HepG2 (cell line): Measurements from ENCODE around the gene ZNF860. TPM values are rescaled to one million over a fixed set of nuclear protein-coding genes. Genes with fewer than 3 reads are reported as not detected.
A peak's percentile ranks its signal among the peaks of the same experiment; 100 is the strongest.

Experiments used
- ARID5B ChIP-seq: IDR thresholded peaks from 2 replicates; pipeline ENCODE4 v1.4.0; 2020; ENCODE audit warnings: mild to moderate bottlenecking, missing genetic modification reagents
- CEBPZ ChIP-seq: IDR thresholded peaks from 2 replicates; pipeline ENCODE4 v1.6.1; 2012; ENCODE audit warnings: low read length, improper control_type of control experiment
- ELF4 ChIP-seq: sonication (generic); formaldehyde crosslinking; IDR thresholded peaks from 2 replicates; pipeline ENCODE4 v1.5.0; 2020; ENCODE audit warnings: missing genetic modification reagents, mild to moderate bottlenecking, moderate library complexity, borderline replicate concordance
- MYC ChIP-seq: sonication (generic); formaldehyde crosslinking; IDR thresholded peaks from 2 replicates; pipeline ENCODE4 v1.9.0; 2021; ENCODE audit warnings: missing genetic modification reagents, borderline replicate concordance
- PHF8 ChIP-seq: sonication (generic); formaldehyde crosslinking; IDR thresholded peaks from 2 replicates; pipeline ENCODE4 v1.5.0; 2020; ENCODE audit warnings: missing genetic modification reagents
- SALL1 ChIP-seq: sonication (generic); formaldehyde crosslinking; IDR thresholded peaks from 2 replicates; pipeline ENCODE4 v1.8.0; 2022; ENCODE audit warnings: mild to moderate bottlenecking, missing genetic modification reagents
- SALL2 ChIP-seq: sonication (generic); formaldehyde crosslinking; IDR thresholded peaks from 2 replicates; pipeline ENCODE4 v1.8.1; 2023; ENCODE audit warnings: mild to moderate bottlenecking, missing genetic modification reagents, inconsistent platforms
- TBX2 ChIP-seq: sonication (generic); formaldehyde crosslinking; IDR thresholded peaks from 2 replicates; pipeline ENCODE4 v1.5.0; 2020; ENCODE audit warnings: missing genetic modification reagents, mild to moderate bottlenecking, borderline replicate concordance
- ZBTB33 ChIP-seq: sonication (generic); formaldehyde crosslinking; IDR thresholded peaks from 2 replicates; pipeline ENCODE4 v1.4.0; 2020; ENCODE audit warnings: missing genetic modification reagents
- ZBTB43 ChIP-seq: sonication (generic); formaldehyde crosslinking; conservative IDR thresholded peaks from 2 replicates; pipeline ENCODE4 v1.4.0; 2020; ENCODE audit warnings: missing genetic modification reagents
- ZFP90 ChIP-seq: sonication (generic); formaldehyde crosslinking; IDR thresholded peaks from 2 replicates; pipeline ENCODE4 v1.8.0; 2022; ENCODE audit warnings: missing genetic modification reagents, mild to moderate bottlenecking, inconsistent platforms, borderline replicate concordance
- ZGPAT ChIP-seq: IDR thresholded peaks from 2 replicates; pipeline ENCODE4 v1.6.1; 2016; ENCODE audit warnings: mild to moderate bottlenecking
- ZNF138 ChIP-seq: sonication (generic); formaldehyde crosslinking; IDR thresholded peaks from 2 replicates; pipeline ENCODE4 v1.5.0; 2020; ENCODE audit warnings: mild to moderate bottlenecking, low read depth, missing genetic modification reagents
- ZNF451 ChIP-seq: sonication (generic); formaldehyde crosslinking; IDR thresholded peaks from 2 replicates; pipeline ENCODE4 v1.5.0; 2020; ENCODE audit warnings: mild to moderate bottlenecking, missing genetic modification reagents
- ZNF770 ChIP-seq: sonication (generic); formaldehyde crosslinking; IDR thresholded peaks from 2 replicates; pipeline ENCODE4 v1.5.0; 2020; ENCODE audit warnings: mild to moderate bottlenecking, missing genetic modification reagents
- polyA plus RNA-seq, 8 experiments: library from polyadenylated mRNA; depleted of rRNA in 3 of 8; stranded (reverse) in 7 of 8; unstranded in 1 of 8; fragments of >200 nt; fragmentation: Illumina TruSeq in 4 of 8; extraction: Trizol in 4 of 8; gene quantifications; 2 replicates each; pipeline versions ENCODE4 v1.2.1 to v1.2.3, GENCODE V29; 2011 to 2016; ENCODE audit warnings: low read depth in 4 of 8, missing spikeins in 1 of 8, mixed read lengths in 1 of 8; ENCODE audit not compliant: insufficient read depth in 1 of 8
- total RNA-seq, 5 experiments: library from RNA; depleted of rRNA; stranded (reverse); fragments of >200 nt; fragmentation: Illumina TruSeq; extraction: Trizol; gene quantifications; 2 replicates each; pipeline ENCODE4 v1.2.3, GENCODE V29; 2016; ENCODE audit warnings: low read depth in 1 of 5

The ZNF860 gene
- total and polyA plus RNA-seq, 2 of the 13 experiments (the other 11 are each of a cell fraction or from before 2014, with no cell fraction given), result 0.55 to 0.73 TPM

GRCh38 chr3:31976302-31976701 lies 5.2 kb upstream of the ZNF860 start (continued):
- TF ChIP-seq ZBTB33 (CRISPR knock-in tag) (no peak), ZBTB43 (0 out of 2 replicates have a peak, but pooled peaks have one; percentile 42), MYC (CRISPR knock-in tag) (no peak), ARID5B (CRISPR knock-in tag) (peak; percentile 59), ZGPAT (CRISPR knock-in tag) (no peak), TBX2 (CRISPR knock-in tag) (peak; percentile 33; the same call in 1 of the 2 replicates), CEBPZ (no peak), PHF8 (CRISPR knock-in tag) (no peak), ZNF138 (CRISPR knock-in tag) (no peak), SALL2 (CRISPR knock-in tag) (no peak), ZFP90 (no peak), ZNF451 (CRISPR knock-in tag) (no peak), SALL1 (CRISPR knock-in tag) (peak; percentile 32; the same call in 1 of the 2 replicates), ZNF770 (CRISPR knock-in tag) (peak; percentile 13; the same call in 1 of the 2 replicates), ELF4 (no peak)
